ENCODE measurements around the gene PARD6B.

DNA sequence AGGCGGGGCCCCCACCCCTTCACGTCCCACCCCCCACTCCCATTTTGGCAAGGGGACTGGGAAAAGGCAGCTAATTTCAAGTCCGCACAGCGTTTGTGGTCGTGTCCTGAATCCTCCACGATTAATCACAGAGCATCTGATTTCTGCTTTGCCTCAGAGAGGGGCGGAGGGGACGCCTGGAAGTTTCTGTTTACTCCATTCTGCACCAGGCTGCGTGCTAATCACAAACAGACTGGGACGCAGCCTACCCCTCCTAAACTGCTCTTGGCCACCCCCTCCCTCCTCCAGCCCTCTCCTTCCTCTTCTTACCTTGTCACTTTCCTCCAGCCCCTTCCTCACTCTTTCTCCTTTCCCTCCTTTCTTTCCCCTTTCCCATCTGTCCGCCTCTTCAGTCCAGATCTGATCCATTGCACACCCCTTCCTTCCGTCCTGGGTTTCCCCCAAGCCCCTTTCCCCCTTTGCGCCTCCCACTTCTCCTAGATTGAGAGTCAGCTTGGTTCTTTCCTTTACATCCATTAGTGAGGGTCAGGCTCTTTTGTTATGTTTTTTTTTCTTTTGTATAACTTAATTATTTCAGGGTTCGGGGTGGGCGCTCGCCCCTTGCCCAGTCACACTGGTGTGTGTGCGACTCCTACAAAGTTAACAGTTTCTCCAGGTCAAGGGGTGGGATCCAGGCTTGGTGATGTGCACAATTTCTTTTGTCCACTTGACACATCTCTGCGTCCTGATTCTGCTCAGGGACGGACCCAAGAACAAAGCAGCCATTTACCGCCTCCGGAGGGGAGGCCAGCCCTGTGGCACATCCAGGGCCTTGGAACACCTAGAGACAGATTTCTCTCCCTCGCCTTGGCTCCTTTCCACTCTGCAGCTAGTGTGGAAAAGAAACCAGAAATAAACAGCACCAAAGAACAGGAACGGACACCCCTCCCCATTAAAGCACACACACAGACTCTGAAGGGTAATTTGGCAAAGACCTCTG, 39.5 kb upstream of the PARD6B start:
- no peak for TF ChIP-seq POLR2A (IDR thresholded peaks at IDR 0.05)
- TF ChIP-seq CTCF (IDR thresholded peaks at IDR 0.05) = no peak
- TF ChIP-seq POLR2AphosphoS5 (IDR thresholded peaks at IDR 0.05) = no peak

All from breast epithelium (tissue), 3 donors.